ENCODE results near the gene PLAAT4. TPM values are rescaled to one million over a fixed set of nuclear protein-coding genes. Genes with fewer than 3 reads are reported as not detected.

The PLAAT4 gene
- total RNA-seq, 4 donors from 2014 or later = 2.2 to 8.3 (median 6.2) TPM

DNA sequence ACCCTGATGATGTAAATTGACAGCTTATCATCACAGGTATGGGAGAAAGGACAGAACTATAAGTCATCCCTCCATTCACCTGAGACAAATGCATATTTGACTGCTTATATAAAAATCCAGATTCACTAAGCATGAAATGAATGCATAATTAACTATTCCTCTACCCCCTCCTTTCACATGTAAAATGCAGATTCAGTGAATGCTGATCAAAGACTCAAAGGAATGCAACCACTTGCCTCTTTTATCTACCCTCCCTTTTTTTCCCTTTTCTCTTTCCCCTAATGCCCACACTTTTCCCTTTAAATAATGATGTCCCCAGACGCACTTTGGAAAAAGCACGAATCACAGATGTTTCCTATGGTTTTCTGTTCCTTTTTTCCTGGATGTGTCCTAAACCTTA is 4.5 kb upstream of the PLAAT4 start:
- H3K4me3 ChIP-seq (ENCODE audit: low read depth, poor library complexity, severe bottlenecking) = no peak overlapping the region
- intact Hi-C loops (cut with DNase I; ENCODE audit: low total_unique reads) = no loop called here
- 65 to 74% methylated on average over 2 of the region's 2 CpGs for WGBS, 2 donors
- no peak for DNase-seq (ENCODE audit: low spot score in 2 of 2)
- TF ChIP-seq, protein P1, sequence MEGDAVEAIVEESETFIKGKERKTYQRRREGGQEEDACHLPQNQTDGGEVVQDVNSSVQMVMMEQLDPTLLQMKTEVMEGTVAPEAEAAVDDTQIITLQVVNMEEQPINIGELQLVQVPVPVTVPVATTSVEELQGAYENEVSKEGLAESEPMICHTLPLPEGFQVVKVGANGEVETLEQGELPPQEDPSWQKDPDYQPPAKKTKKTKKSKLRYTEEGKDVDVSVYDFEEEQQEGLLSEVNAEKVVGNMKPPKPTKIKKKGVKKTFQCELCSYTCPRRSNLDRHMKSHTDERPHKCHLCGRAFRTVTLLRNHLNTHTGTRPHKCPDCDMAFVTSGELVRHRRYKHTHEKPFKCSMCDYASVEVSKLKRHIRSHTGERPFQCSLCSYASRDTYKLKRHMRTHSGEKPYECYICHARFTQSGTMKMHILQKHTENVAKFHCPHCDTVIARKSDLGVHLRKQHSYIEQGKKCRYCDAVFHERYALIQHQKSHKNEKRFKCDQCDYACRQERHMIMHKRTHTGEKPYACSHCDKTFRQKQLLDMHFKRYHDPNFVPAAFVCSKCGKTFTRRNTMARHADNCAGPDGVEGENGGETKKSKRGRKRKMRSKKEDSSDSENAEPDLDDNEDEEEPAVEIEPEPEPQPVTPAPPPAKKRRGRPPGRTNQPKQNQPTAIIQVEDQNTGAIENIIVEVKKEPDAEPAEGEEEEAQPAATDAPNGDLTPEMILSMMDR (IDR thresholded peaks at IDR 0.05) = no peak
- no peak for TF ChIP-seq POLR2A (IDR thresholded peaks at IDR 0.05)

- 68 to 83% methylated on average over 4 of the region's 4 CpGs for WGBS, 2 donors
- H3K4me3 ChIP-seq (ENCODE audit: low read depth, poor library complexity, severe bottlenecking) = no peak overlapping the region
- intact Hi-C loops (cut with DNase I; ENCODE audit: low total_unique reads) = no loop called here
- TF ChIP-seq, protein P1 (IDR thresholded peaks at IDR 0.05) = no peak
- no peak for TF ChIP-seq POLR2A (IDR thresholded peaks at IDR 0.05)
- peak in 1 of 2 donors; percentile 45 for DNase-seq (ENCODE audit: low spot score in 2 of 2)
These were observed 3.7 kb upstream of the PLAAT4 start for GRCh38 chr11:63532799-63533475.

DNA sequence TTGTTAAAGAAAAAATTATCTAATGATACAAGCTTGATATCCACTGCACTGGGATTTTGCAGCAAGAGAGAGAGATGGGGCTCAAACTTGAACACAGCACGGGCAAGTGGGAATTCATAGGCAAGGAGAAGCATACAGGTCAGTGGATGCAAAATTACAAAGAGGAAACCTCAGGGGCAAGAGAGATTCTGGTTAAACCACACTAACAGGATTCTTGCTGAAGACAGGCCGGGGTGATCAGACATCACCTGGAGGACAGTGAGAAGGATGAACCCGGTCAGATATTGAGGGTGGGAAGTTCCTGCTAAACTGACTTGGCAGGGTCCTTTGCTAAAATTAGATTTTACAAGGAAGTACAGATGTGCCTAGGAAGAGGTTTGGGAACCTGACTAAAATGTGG is 2.5 kb upstream of the PLAAT4 start:
- 69 to 71% methylated on average over 3 of the region's 3 CpGs for WGBS, 2 donors
- intact Hi-C loops (cut with DNase I; ENCODE audit: low total_unique reads) = no loop called here
- H3K4me3 ChIP-seq (ENCODE audit: low read depth, poor library complexity, severe bottlenecking) = no peak overlapping the region
- DNase-seq (ENCODE audit: low spot score in 2 of 2) = peak in 1 of 2 donors; percentile 46
- TF ChIP-seq POLR2A (IDR thresholded peaks at IDR 0.05) = no peak
- TF ChIP-seq, protein P1 (IDR thresholded peaks at IDR 0.05) = no peak

- intact Hi-C loops (cut with DNase I; ENCODE audit: low total_unique reads) = no loop called here
- DNase-seq (ENCODE audit: low spot score in 2 of 2) = peak in 1 of 2 donors; percentile 31
- H3K4me3 ChIP-seq (ENCODE audit: low read depth, poor library complexity, severe bottlenecking) = no peak overlapping the region
- WGBS, 2 donors = 91 to 93% methylated on average over 5 of the region's 5 CpGs
- TF ChIP-seq, protein P1 (IDR thresholded peaks at IDR 0.05) = no peak
- no peak for TF ChIP-seq POLR2A (IDR thresholded peaks at IDR 0.05)
These were observed 1.6 kb upstream of the PLAAT4 start for GRCh38 chr11:63534895-63535461.

GRCh38 chr11:63535734-63536133 is 874 bp upstream of the PLAAT4 start:
- WGBS, 2 donors = 88 to 94% methylated on average over 1 of the region's 1 CpG
- no peak for TF ChIP-seq POLR2A (IDR thresholded peaks at IDR 0.05)
- TF ChIP-seq, protein P1 (IDR thresholded peaks at IDR 0.05) = no peak
- DNase-seq (ENCODE audit: low spot score in 2 of 2) = peak in 1 of 2 donors; percentile 56
- intact Hi-C loops (cut with DNase I; ENCODE audit: low total_unique reads) = no loop called here
- H3K4me3 ChIP-seq (ENCODE audit: low read depth, poor library complexity, severe bottlenecking) = no peak overlapping the region
